GM18505 (cell line): ENCODE data around the gene TFAP2A.

Experiments
- ATAC-seq: cut with Tn5 transposase; IDR thresholded peaks from one replicate; pipeline ENCODE4 v1.9.1; 2021; ENCODE audit not compliant: unreplicated experiment
- POLR2A ChIP-seq: IDR thresholded peaks from 4 replicates; pipeline ENCODE4 v1.6.1; 2011; ENCODE audit warnings: borderline replicate concordance; ENCODE audit not compliant: insufficient read depth, insufficient read length; ENCODE audit errors: extremely low read depth

Gene TFAP2A

DNA sequence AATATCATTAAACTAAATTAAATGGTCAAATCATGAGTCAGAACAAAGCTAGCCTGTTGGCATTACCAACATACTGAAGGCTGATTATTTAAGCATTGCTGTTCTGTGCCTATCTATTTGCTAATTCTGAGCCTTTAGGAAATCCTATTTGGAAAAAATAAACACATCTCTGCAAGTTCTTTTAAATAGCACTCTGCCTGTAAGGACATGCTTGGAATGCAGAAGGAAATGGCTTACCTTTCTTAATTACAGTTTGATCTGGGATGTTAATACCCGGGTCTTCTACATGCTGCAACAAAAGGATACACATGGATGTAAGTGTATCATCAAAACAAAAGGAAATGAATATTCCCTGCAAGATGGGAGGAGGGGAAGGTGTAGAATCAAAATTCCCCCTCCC is 8.3 kb downstream of the TFAP2A start:
- no peak for ATAC-seq
- no peak for TF ChIP-seq POLR2A

DNA sequence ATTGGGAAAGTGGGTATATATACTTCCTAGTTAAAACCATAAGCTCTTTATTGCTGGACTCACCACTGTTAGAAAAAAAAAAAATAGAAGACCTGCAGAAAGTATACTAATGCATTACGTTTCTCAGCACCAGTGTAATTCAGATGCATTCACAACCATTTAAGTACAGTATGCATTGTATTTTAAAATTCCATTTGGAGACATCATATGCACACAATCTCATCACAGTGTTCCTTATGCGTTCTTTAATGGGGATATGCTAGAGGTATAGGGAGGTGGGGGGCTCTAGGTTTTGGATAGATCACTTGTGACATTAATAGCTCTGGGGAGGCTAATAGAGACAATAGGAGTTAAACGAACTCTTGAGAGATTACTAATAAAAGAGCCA is 9.4 kb downstream of the TFAP2A start:
- TF ChIP-seq POLR2A = no peak
- no peak for ATAC-seq

- no peak for TF ChIP-seq POLR2A
- ATAC-seq = no peak
Observed at GRCh38 chr6:10404799-10405512, 9.9 kb downstream of the TFAP2A start.

DNA sequence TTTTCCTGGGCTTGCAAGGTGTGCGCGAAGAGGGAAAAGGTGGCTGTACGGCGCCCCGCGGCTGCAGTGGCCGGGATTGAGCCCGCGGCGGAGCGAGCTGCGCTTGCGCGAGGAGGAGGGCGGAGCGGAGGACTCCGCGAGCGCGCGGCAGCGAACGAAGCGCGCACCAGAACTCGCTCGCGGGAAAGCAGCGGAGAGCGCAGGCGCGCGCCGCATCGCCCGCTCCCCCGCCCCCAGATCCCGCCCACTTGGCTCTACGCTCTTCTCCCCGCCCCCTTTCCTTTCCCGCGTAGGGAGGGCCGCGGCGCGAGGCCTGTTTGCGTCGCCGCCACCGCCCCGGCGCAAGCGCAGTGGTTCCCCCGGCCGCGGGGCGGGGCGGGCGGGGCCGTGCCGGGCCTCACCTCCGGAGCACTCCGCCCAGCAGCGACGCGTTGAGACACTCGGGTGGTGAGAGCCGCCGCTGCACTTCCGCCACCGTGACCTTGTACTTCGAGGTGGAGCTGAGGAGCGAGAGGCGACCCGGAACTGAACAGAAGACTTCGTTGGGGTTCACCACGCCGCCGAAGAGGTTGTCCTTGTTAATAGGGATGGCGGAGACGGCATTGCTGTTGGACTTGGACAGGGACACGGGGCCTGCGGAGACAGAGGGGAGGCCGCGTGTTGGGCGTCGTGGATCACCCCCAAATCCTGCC is 10.6 kb downstream of the TFAP2A start:
- TF ChIP-seq POLR2A = peak; percentile 65
- ATAC-seq = peak; percentile 95

DNA sequence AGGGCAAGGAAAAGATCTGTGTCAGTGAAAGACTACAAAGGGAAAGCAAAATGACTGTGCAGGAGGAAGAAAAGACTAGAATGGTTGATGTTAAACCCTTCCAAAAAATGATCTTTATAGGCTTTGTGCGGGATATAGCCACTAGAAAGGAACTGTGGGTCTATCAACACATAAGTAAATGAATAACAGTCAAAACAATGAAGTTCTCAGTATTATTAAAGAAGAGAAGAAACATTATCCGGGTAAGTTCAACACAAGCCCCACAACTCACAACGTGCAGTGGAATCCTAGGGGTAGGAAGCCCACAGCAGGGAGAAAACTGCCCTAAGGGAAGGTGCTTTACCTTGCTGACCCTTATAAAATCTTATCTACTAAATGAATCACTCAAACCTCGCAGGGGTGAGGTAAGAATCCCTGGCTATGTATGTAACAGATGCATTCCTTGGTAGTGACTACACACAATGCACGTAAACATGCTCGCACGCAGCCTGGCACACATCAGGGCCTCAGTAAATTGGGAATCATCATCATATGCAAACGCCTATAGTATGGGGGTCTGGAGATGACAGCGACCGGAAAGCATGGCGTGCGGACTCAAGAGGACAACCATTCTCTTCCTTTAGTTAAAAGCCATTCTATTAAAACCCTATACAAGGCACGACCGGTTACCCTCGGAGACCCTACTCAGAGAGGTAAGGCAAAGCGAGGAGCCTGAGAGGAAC is 11.3 kb downstream of the TFAP2A start:
- peak; percentile 11 for ATAC-seq

GRCh38 chr6:10402648-10403311 is 12.1 kb downstream of the TFAP2A start:
- no peak for TF ChIP-seq POLR2A
- no peak for ATAC-seq

More for the DNA sequence above, 11.3 kb downstream of the TFAP2A start:
- TF ChIP-seq POLR2A = no peak

GRCh38 chr6:10401632-10402223 is 13.1 kb downstream of the TFAP2A start:
- no peak for TF ChIP-seq POLR2A
- ATAC-seq = no peak

DNA sequence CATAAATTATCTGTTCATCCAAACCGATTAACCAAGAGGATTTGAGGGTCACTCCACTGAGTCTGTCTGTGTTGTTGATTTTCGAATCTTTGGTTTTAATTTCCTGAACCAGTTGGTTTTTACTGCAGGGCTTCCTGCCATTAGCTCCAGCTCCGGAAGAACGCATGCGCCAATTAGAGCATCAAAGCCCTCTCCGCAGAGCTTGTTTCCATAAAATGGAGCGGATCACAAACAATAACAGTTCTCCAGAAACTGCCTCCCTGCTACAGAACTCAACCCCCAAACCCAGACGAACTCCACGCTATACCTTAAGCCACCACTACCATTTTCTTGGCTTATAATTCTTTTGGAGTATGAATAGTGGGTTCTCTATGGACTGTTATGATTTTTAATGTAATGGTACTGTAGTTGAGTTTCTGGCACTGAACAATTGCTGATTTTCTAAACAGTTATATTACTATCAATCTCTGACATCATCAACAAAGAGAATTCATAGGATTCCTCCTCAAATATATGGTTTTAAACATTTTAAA is 13.8 kb downstream of the TFAP2A start:
- no peak for TF ChIP-seq POLR2A

DNA sequence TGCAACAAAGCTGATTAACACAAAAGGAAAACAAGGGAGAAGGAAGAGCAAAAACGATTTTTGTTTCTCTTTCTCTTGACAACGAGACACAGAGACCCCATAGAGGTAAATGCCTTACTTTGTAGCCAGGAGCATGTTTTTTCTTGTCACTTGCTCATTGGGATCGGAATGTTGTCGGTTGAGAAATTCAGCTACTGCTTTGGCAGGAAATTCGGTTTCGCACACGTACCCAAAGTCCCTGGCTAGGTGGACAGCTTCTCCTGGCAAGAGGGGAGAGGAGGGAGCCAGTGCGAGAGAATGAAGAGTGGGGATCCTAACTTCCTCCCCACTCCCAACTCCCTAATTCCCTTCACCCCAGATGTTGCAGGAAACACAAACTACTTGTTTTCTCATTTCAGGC is 14.5 kb downstream of the TFAP2A start:
- TF ChIP-seq POLR2A = no peak
- ATAC-seq = no peak

More for the DNA sequence above, 13.8 kb downstream of the TFAP2A start:
- ATAC-seq = no peak

DNA sequence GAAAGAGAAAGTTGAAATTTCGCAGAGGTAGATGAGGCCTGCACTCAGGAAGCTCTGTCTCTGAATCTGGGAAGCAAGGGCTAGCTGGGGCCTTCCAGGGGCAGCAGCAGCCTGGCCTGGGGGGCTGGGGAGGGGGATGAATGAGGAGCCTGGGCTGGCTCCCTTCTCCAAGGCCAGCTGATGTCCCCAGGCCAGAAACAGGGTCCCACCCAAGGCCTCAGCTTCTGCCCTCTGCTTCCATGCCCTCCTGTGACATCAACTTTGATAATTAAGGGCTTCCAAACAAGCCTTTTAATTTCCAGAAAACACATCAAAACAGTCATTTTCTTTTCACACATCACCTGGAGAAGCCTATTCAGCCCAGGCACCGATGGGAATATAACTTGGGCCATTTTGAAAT is 15.4 kb downstream of the TFAP2A start:
- no peak for ATAC-seq
- no peak for TF ChIP-seq POLR2A

DNA sequence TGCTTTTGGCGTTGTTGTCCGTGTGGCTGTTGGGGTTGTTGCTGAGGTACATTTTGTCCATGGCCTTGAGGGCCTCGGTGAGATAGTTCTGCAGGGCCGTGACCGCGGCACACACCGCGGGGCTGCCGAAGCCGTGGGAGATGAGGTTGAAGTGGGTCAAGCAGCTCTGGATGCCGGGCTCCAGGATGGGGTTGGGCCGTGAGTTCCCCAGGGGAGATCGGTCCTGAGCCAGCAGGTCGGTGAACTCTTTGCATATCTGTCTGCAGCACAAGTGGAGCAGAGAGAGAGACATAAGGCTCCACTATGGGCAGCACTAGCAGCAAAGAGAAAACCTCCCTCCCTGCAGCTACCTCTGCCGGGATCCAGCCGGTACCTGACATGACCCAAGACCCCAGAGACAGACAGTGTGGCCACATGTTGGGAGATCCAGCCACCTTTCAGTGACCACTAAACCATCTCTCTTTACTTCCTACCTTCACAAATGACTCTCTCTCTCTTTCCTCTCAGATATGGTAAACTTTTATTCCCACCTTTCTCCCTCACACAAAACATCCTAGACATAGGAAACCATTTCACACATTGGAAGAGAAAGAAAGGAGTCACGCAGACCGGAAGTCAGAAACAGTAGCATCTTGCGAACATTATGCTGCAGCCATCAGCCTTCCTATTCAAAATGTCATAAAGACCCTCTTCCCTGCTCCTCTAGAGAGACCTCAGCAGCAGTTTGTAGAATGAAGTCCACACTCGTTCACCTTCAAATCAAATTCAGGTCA is 16.2 kb downstream of the TFAP2A start:
- no peak for TF ChIP-seq POLR2A
- no peak for ATAC-seq
